ENCODE measurements around the gene HAL.

HAL gene

GRCh38 chr12:96000858-96001257 is 4.7 kb upstream of the HAL start:
- H3K9me3 ChIP-seq (replicated peaks; ENCODE audit: low read length), result no peaks in the 10 kb centered on the region
- H3K4me2 ChIP-seq (ENCODE audit: low read length), result no peak overlapping the region
- H3K9ac ChIP-seq (ENCODE audit: low read depth, low read length), result no peak overlapping the region
- H3K27me3 ChIP-seq (ENCODE audit: control insufficient read depth, insufficient read depth, low read length), result no peaks in the 10 kb centered on the region
- no peaks in the 10 kb centered on the region for H3K4me1 ChIP-seq (ENCODE audit: control insufficient read depth, insufficient read depth, low read length)
- H3K36me3 ChIP-seq (ENCODE audit: insufficient read depth, low read length), result peaks cover 14% of the 10 kb centered on the region
- no peak overlapping the region for H3K4me3 ChIP-seq (ENCODE audit: low read length)

- H3K4me3 ChIP-seq (ENCODE audit: low read length), result no peak overlapping the region
- H3K9ac ChIP-seq (ENCODE audit: low read depth, low read length), result no peak overlapping the region
- no peaks in the 10 kb centered on the region for H3K4me1 ChIP-seq (ENCODE audit: control insufficient read depth, insufficient read depth, low read length)
- H3K36me3 ChIP-seq (ENCODE audit: insufficient read depth, low read length), result peaks cover 11% of the 10 kb centered on the region
- no peaks in the 10 kb centered on the region for H3K27me3 ChIP-seq (ENCODE audit: control insufficient read depth, insufficient read depth, low read length)
- H3K9me3 ChIP-seq (replicated peaks; ENCODE audit: low read length), result no peaks in the 10 kb centered on the region
- no peak overlapping the region for H3K4me2 ChIP-seq (ENCODE audit: low read length)
These were observed 3.3 kb upstream of the HAL start for GRCh38 chr12:95999484-95999883.

- H3K9ac ChIP-seq (ENCODE audit: low read depth, low read length), result no peak overlapping the region
- H3K9me3 ChIP-seq (replicated peaks; ENCODE audit: low read length), result no peaks in the 10 kb centered on the region
- no peak overlapping the region for H3K4me3 ChIP-seq (ENCODE audit: low read length)
- no peaks in the 10 kb centered on the region for H3K4me1 ChIP-seq (ENCODE audit: control insufficient read depth, insufficient read depth, low read length)
- peaks cover 3% of the 10 kb centered on the region for H3K27me3 ChIP-seq (ENCODE audit: control insufficient read depth, insufficient read depth, low read length)
- peaks cover 11% of the 10 kb centered on the region for H3K36me3 ChIP-seq (ENCODE audit: insufficient read depth, low read length)
- no peak overlapping the region for H3K4me2 ChIP-seq (ENCODE audit: low read length)
These were observed 2.6 kb upstream of the HAL start for GRCh38 chr12:95998611-95999286.

GRCh38 chr12:95997911-95998510 is 1.9 kb upstream of the HAL start:
- peaks cover 7% of the 10 kb centered on the region for H3K27me3 ChIP-seq (ENCODE audit: control insufficient read depth, insufficient read depth, low read length)
- no peak overlapping the region for H3K4me2 ChIP-seq (ENCODE audit: low read length)
- no peak overlapping the region for H3K9ac ChIP-seq (ENCODE audit: low read depth, low read length)
- H3K4me3 ChIP-seq (ENCODE audit: low read length), result no peak overlapping the region
- no peaks in the 10 kb centered on the region for H3K4me1 ChIP-seq (ENCODE audit: control insufficient read depth, insufficient read depth, low read length)
- H3K9me3 ChIP-seq (replicated peaks; ENCODE audit: low read length), result no peaks in the 10 kb centered on the region
- peaks cover 7% of the 10 kb centered on the region for H3K36me3 ChIP-seq (ENCODE audit: insufficient read depth, low read length)

GRCh38 chr12:95997276-95997675 is 1.1 kb upstream of the HAL start:
- H3K9ac ChIP-seq (ENCODE audit: low read depth, low read length), result no peak overlapping the region
- peaks cover 2% of the 10 kb centered on the region for H3K36me3 ChIP-seq (ENCODE audit: insufficient read depth, low read length)
- H3K4me2 ChIP-seq (ENCODE audit: low read length), result no peak overlapping the region
- H3K4me1 ChIP-seq (ENCODE audit: control insufficient read depth, insufficient read depth, low read length), result no peaks in the 10 kb centered on the region
- H3K27me3 ChIP-seq (ENCODE audit: control insufficient read depth, insufficient read depth, low read length), result peaks cover 10% of the 10 kb centered on the region
- no peaks in the 10 kb centered on the region for H3K9me3 ChIP-seq (replicated peaks; ENCODE audit: low read length)
- no peak overlapping the region for H3K4me3 ChIP-seq (ENCODE audit: low read length)

GRCh38 chr12:95995238-95996031 is 709 bp downstream of the HAL start:
- Histone ChIP-seq H3K9ac (ENCODE audit: low read depth, low read length) (no peak overlapping the region), H3K4me1 (ENCODE audit: control insufficient read depth, insufficient read depth, low read length) (no peaks in the 10 kb centered on the region), H3K27me3 (ENCODE audit: control insufficient read depth, insufficient read depth, low read length) (peaks cover 17% of the 10 kb centered on the region), H3K4me3 (ENCODE audit: low read length) (no peak overlapping the region), H3K36me3 (ENCODE audit: insufficient read depth, low read length) (no peaks in the 10 kb centered on the region), H3K9me3 (replicated peaks; ENCODE audit: low read length) (no peaks in the 10 kb centered on the region), H3K4me2 (ENCODE audit: low read length) (no peak overlapping the region)

- Histone ChIP-seq H3K9me3 (replicated peaks; ENCODE audit: low read length) (no peaks in the 10 kb centered on the region), H3K4me3 (ENCODE audit: low read length) (no peak overlapping the region), H3K27me3 (ENCODE audit: control insufficient read depth, insufficient read depth, low read length) (peaks cover 26% of the 10 kb centered on the region), H3K4me1 (ENCODE audit: control insufficient read depth, insufficient read depth, low read length) (no peaks in the 10 kb centered on the region), H3K4me2 (ENCODE audit: low read length) (no peak overlapping the region), H3K36me3 (ENCODE audit: insufficient read depth, low read length) (no peaks in the 10 kb centered on the region), H3K9ac (ENCODE audit: low read depth, low read length) (no peak overlapping the region)
These were observed 1.7 kb downstream of the HAL start for GRCh38 chr12:95994476-95994875.

- Histone ChIP-seq H3K4me2 (ENCODE audit: low read length) (no peak overlapping the region), H3K4me1 (ENCODE audit: control insufficient read depth, insufficient read depth, low read length) (no peaks in the 10 kb centered on the region), H3K9me3 (replicated peaks; ENCODE audit: low read length) (no peaks in the 10 kb centered on the region), H3K27me3 (ENCODE audit: control insufficient read depth, insufficient read depth, low read length) (peaks cover 29% of the 10 kb centered on the region), H3K9ac (ENCODE audit: low read depth, low read length) (no peak overlapping the region), H3K4me3 (ENCODE audit: low read length) (no peak overlapping the region), H3K36me3 (ENCODE audit: insufficient read depth, low read length) (no peaks in the 10 kb centered on the region)
These were observed 2.2 kb downstream of the HAL start for GRCh38 chr12:95993907-95994306.

- Histone ChIP-seq H3K4me2 (ENCODE audit: low read length) (no peak overlapping the region), H3K27me3 (ENCODE audit: control insufficient read depth, insufficient read depth, low read length) (peaks cover 35% of the 10 kb centered on the region), H3K4me3 (ENCODE audit: low read length) (no peak overlapping the region), H3K4me1 (ENCODE audit: control insufficient read depth, insufficient read depth, low read length) (no peaks in the 10 kb centered on the region), H3K9ac (ENCODE audit: low read depth, low read length) (no peak overlapping the region), H3K9me3 (replicated peaks; ENCODE audit: low read length) (no peaks in the 10 kb centered on the region), H3K36me3 (ENCODE audit: insufficient read depth, low read length) (no peaks in the 10 kb centered on the region)
These were observed 6.0 kb downstream of the HAL start for GRCh38 chr12:95990136-95990535.

GRCh38 chr12:95989504-95990123 is 6.5 kb downstream of the HAL start:
- H3K36me3 ChIP-seq (ENCODE audit: insufficient read depth, low read length), result no peaks in the 10 kb centered on the region
- no peak overlapping the region for H3K4me2 ChIP-seq (ENCODE audit: low read length)
- no peak overlapping the region for H3K9ac ChIP-seq (ENCODE audit: low read depth, low read length)

GRCh38 chr12:95988506-95989275 is 7.5 kb downstream of the HAL start:
- Histone ChIP-seq H3K4me3 (ENCODE audit: low read length) (no peak overlapping the region), H3K9me3 (replicated peaks; ENCODE audit: low read length) (no peaks in the 10 kb centered on the region), H3K27me3 (ENCODE audit: control insufficient read depth, insufficient read depth, low read length) (peaks cover 32% of the 10 kb centered on the region), H3K36me3 (ENCODE audit: insufficient read depth, low read length) (no peaks in the 10 kb centered on the region), H3K4me1 (ENCODE audit: control insufficient read depth, insufficient read depth, low read length) (no peaks in the 10 kb centered on the region), H3K4me2 (ENCODE audit: low read length) (no peak overlapping the region), H3K9ac (ENCODE audit: low read depth, low read length) (no peak overlapping the region)

More at GRCh38 chr12:95989504-95990123, 6.5 kb downstream of the HAL start:
- Histone ChIP-seq H3K9me3 (replicated peaks; ENCODE audit: low read length) (no peaks in the 10 kb centered on the region), H3K4me3 (ENCODE audit: low read length) (no peak overlapping the region), H3K4me1 (ENCODE audit: control insufficient read depth, insufficient read depth, low read length) (no peaks in the 10 kb centered on the region), H3K27me3 (ENCODE audit: control insufficient read depth, insufficient read depth, low read length) (peaks cover 35% of the 10 kb centered on the region)
